ENCODE results near the gene ZNF30. TPM values are rescaled to one million over a fixed set of nuclear protein-coding genes. Genes with fewer than 3 reads are reported as not detected.

Gene ZNF30
- total and polyA plus RNA-seq, 2 experiments from 2014 or later, result 4.1 to 18.7 TPM

GRCh38 chr19:34943861-34944573 lies 17.3 kb downstream of the ZNF30 start:
- no peaks in the 10 kb centered on the region for H3K4me1 Mint-ChIP-seq
- Histone ChIP-seq H2AFZ (no peak overlapping the region), H3K79me2 (replicated peaks; ENCODE audit: insufficient read depth) (no peaks in the 10 kb centered on the region), H3K4me3 (no peak overlapping the region), H3K27ac (ENCODE audit: low read depth) (no peak overlapping the region), H3F3A (replicated peaks; ENCODE audit: low read depth) (no peaks in the 10 kb centered on the region), H3K4me2 (no peak overlapping the region), H3K4me1 (ENCODE audit: insufficient read depth) (no peaks in the 10 kb centered on the region), H3K9me2 (ENCODE audit: insufficient read depth) (no peaks in the 10 kb centered on the region), H3K27me3 (ENCODE audit: insufficient read depth) (no peaks in the 10 kb centered on the region), H3K36me3 (ENCODE audit: insufficient read depth) (peaks cover 21% of the 10 kb centered on the region; the same call in 1 of the 2 replicates), H4K20me1 (replicated peaks; ENCODE audit: insufficient read depth) (no peaks in the 10 kb centered on the region)
- no peak overlapping the region for H3K4me3 Mint-ChIP-seq
- TF ChIP-seq EZH2 (IDR thresholded peaks at IDR 0.05; ENCODE audit: low read depth, unreplicated experiment), result no peak
- no peak for TF ChIP-seq REST (IDR thresholded peaks at IDR 0.05; ENCODE audit: unreplicated experiment)
- TF ChIP-seq ETS1 (IDR thresholded peaks at IDR 0.05), result no peak
- TF ChIP-seq ZNF331 (CRISPR knock-in tag; IDR thresholded peaks at IDR 0.05; ENCODE audit: low read depth), result no peak
- TF ChIP-seq JUNB (IDR thresholded peaks at IDR 0.05; ENCODE audit: unreplicated experiment), result no peak
- no peak for TF ChIP-seq CTCF (conservative IDR thresholded peaks at IDR 0.05; ENCODE audit: low read depth in 2 of 2)
- TF ChIP-seq POLR2AphosphoS5 (IDR thresholded peaks at IDR 0.05; ENCODE audit: low read depth), result no peak
- no peak for TF ChIP-seq NANOG (IDR thresholded peaks at IDR 0.05; ENCODE audit: borderline replicate concordance)
- TF ChIP-seq EZH2phosphoT487 (IDR thresholded peaks at IDR 0.05; ENCODE audit: unreplicated experiment), result no peak
- TF ChIP-seq STAT1 (IDR thresholded peaks at IDR 0.05; ENCODE audit: unreplicated experiment), result no peak
- TF ChIP-seq CREB1 (CRISPR knock-in tag; IDR thresholded peaks at IDR 0.05; ENCODE audit: low read depth), result no peak
- no peak overlapping the region for H3K27ac Mint-ChIP-seq
- DNase-seq (ENCODE audit: low spot score), result no peak
- H3K9me3 Mint-ChIP-seq, result peaks cover 60% of the 10 kb centered on the region
- H3K27me3 Mint-ChIP-seq (ENCODE audit: insufficient read depth, low read depth, poor library complexity), result no peaks in the 10 kb centered on the region
- ATAC-seq, result no peak
- peaks cover 62% of the 10 kb centered on the region for H3K36me3 Mint-ChIP-seq (ENCODE audit: low read depth)
